ENCODE data around the gene MCCD1. TPM values are rescaled to one million over a fixed set of nuclear protein-coding genes. Genes with fewer than 3 reads are reported as not detected.

The MCCD1 gene
- total RNA-seq, 4 donors from 2014 or later, result not detected

GRCh38 chr6:31532644-31533454, 4.1 kb downstream of the MCCD1 start:
- no peak overlapping the region for H3K27ac ChIP-seq
- H3K4me1 ChIP-seq, result peaks cover 1% of the 10 kb centered on the region
- H3K36me3 ChIP-seq, result peaks cover 85% of the 10 kb centered on the region
- TF ChIP-seq EP300 (IDR thresholded peaks at IDR 0.05), result no peak
- TF ChIP-seq POLR2A (IDR thresholded peaks at IDR 0.05), result no peak
- no peak for TF ChIP-seq POLR2AphosphoS5 (IDR thresholded peaks at IDR 0.05)
- TF ChIP-seq CTCF (IDR thresholded peaks at IDR 0.05), result no peak
- 62% methylated on average over 9 of the region's 9 CpGs for WGBS
- DNase-seq (ENCODE audit: low spot score in 2 of 2), result no peak
- no peaks in the 10 kb centered on the region for H3K9me3 ChIP-seq
- no peak overlapping the region for H3K4me3 ChIP-seq
- H3K27me3 ChIP-seq, result no peaks in the 10 kb centered on the region

GRCh38 chr6:31533455-31533841, 4.7 kb downstream of the MCCD1 start:
- DNase-seq (ENCODE audit: low spot score in 2 of 2), result no peak
- no peak for TF ChIP-seq EP300 (IDR thresholded peaks at IDR 0.05)
- no peak for TF ChIP-seq CTCF (IDR thresholded peaks at IDR 0.05)
- no peak for TF ChIP-seq POLR2AphosphoS5 (IDR thresholded peaks at IDR 0.05)
- TF ChIP-seq POLR2A (IDR thresholded peaks at IDR 0.05), result no peak
- no peaks in the 10 kb centered on the region for H3K27me3 ChIP-seq
- H3K4me3 ChIP-seq, result no peak overlapping the region
- H3K9me3 ChIP-seq, result no peaks in the 10 kb centered on the region
- H3K27ac ChIP-seq, result no peak overlapping the region
- 86% methylated on average over 1 of the region's 1 CpG for WGBS
- peaks cover 91% of the 10 kb centered on the region for H3K36me3 ChIP-seq
- peaks cover 7% of the 10 kb centered on the region for H3K4me1 ChIP-seq

GRCh38 chr6:31534011-31534410, 5.2 kb downstream of the MCCD1 start:
- Histone ChIP-seq H3K4me3 (no peak overlapping the region), H3K36me3 (peaks cover 96% of the 10 kb centered on the region), H3K9me3 (no peaks in the 10 kb centered on the region), H3K4me1 (peaks cover 13% of the 10 kb centered on the region), H3K27me3 (no peaks in the 10 kb centered on the region), H3K27ac (no peak overlapping the region)
- WGBS, result 92% methylated on average over 6 of the region's 6 CpGs
- no peak for DNase-seq (ENCODE audit: low spot score in 2 of 2)
- no peak for TF ChIP-seq POLR2AphosphoS5 (IDR thresholded peaks at IDR 0.05)
- TF ChIP-seq POLR2A (IDR thresholded peaks at IDR 0.05), result no peak
- TF ChIP-seq CTCF (IDR thresholded peaks at IDR 0.05), result no peak
- no peak for TF ChIP-seq EP300 (IDR thresholded peaks at IDR 0.05)

- DNase-seq (ENCODE audit: low spot score in 2 of 2), result no peak
- peaks cover 18% of the 10 kb centered on the region for H3K4me1 ChIP-seq
These were observed 5.8 kb downstream of the MCCD1 start for GRCh38 chr6:31534521-31535040.

GRCh38 chr6:31535538-31536324, 7.0 kb downstream of the MCCD1 start:
- DNase-seq (ENCODE audit: low spot score in 2 of 2), result no peak
- Histone ChIP-seq H3K27ac (no peak overlapping the region), H3K4me3 (no peak overlapping the region), H3K9me3 (no peaks in the 10 kb centered on the region), H3K36me3 (peaks cover 94% of the 10 kb centered on the region), H3K4me1 (peaks cover 30% of the 10 kb centered on the region), H3K27me3 (no peaks in the 10 kb centered on the region)
- TF ChIP-seq POLR2A (IDR thresholded peaks at IDR 0.05) (no peak), CTCF (IDR thresholded peaks at IDR 0.05) (no peak), POLR2AphosphoS5 (IDR thresholded peaks at IDR 0.05) (no peak), EP300 (IDR thresholded peaks at IDR 0.05) (no peak)
- WGBS, result 63% methylated on average over 2 of the region's 2 CpGs

More at GRCh38 chr6:31534521-31535040, 5.8 kb downstream of the MCCD1 start:
- Histone ChIP-seq H3K27ac (no peak overlapping the region), H3K9me3 (no peaks in the 10 kb centered on the region), H3K27me3 (no peaks in the 10 kb centered on the region), H3K4me3 (no peak overlapping the region), H3K36me3 (peaks cover 100% of the 10 kb centered on the region)
- TF ChIP-seq POLR2A (IDR thresholded peaks at IDR 0.05) (no peak), POLR2AphosphoS5 (IDR thresholded peaks at IDR 0.05) (no peak), EP300 (IDR thresholded peaks at IDR 0.05) (no peak)
- 88% methylated on average over 24 of the region's 24 CpGs for WGBS

Measured in suprapubic skin (tissue), 4 donors.